Retinal pigment epithelial cell (primary cell): ENCODE measurements around the gene DTWD1.

Source experiments
- DNase-seq: peaks from one replicate; pipeline ENCODE4 v3.0.0-alpha.2; 2010; ENCODE audit warnings: low read depth
- H3K4me3 ChIP-seq: 2 replicates; pipeline ENCODE4 v1.5.1; 2011; ENCODE audit warnings: mild to moderate bottlenecking, low read length, control low read depth, moderate library complexity
- TF ChIP-seq, protein P1 (sequence below): conservative IDR thresholded peaks from 2 replicates; pipeline ENCODE4 v1.5.1; 2011; ENCODE audit warnings: low read depth, low read length, control low read depth, inconsistent platforms

The DTWD1 gene

GRCh38 chr15:49669288-49669687 lies 48.4 kb downstream of the DTWD1 start:
- TF ChIP-seq, protein P1, sequence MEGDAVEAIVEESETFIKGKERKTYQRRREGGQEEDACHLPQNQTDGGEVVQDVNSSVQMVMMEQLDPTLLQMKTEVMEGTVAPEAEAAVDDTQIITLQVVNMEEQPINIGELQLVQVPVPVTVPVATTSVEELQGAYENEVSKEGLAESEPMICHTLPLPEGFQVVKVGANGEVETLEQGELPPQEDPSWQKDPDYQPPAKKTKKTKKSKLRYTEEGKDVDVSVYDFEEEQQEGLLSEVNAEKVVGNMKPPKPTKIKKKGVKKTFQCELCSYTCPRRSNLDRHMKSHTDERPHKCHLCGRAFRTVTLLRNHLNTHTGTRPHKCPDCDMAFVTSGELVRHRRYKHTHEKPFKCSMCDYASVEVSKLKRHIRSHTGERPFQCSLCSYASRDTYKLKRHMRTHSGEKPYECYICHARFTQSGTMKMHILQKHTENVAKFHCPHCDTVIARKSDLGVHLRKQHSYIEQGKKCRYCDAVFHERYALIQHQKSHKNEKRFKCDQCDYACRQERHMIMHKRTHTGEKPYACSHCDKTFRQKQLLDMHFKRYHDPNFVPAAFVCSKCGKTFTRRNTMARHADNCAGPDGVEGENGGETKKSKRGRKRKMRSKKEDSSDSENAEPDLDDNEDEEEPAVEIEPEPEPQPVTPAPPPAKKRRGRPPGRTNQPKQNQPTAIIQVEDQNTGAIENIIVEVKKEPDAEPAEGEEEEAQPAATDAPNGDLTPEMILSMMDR: no peak
- DNase-seq: no peak
- no peak overlapping the region for H3K4me3 ChIP-seq

DNA sequence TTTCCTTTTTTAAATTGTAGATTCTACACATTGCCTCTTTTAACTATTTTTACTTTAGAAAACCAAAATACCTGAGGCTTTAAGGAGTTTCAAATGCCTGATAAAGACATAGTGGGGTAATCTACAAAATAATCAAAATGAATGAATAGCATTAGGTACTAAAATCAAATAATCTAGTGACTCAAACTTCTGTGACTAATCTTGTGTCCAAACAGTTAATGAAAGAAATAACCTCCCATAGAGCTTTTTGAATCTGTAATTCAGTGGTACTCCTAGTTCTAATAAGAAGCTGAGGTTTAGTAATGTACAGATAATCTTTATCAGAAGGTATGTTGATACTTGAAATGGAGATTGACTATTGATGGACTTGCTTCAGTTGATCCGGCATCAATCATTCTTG lies 53.0 kb downstream of the DTWD1 start:
- no peak for DNase-seq
- TF ChIP-seq, protein P1: no peak
- no peak overlapping the region for H3K4me3 ChIP-seq

GRCh38 chr15:49674370-49674769 lies 53.5 kb downstream of the DTWD1 start:
- TF ChIP-seq, protein P1: no peak
- no peak overlapping the region for H3K4me3 ChIP-seq
- no peak for DNase-seq

- DNase-seq: peak; percentile 16
- no peak overlapping the region for H3K4me3 ChIP-seq
- TF ChIP-seq, protein P1: peak; percentile 15
Observed at GRCh38 chr15:49675041-49675440, 54.2 kb downstream of the DTWD1 start.

DNA sequence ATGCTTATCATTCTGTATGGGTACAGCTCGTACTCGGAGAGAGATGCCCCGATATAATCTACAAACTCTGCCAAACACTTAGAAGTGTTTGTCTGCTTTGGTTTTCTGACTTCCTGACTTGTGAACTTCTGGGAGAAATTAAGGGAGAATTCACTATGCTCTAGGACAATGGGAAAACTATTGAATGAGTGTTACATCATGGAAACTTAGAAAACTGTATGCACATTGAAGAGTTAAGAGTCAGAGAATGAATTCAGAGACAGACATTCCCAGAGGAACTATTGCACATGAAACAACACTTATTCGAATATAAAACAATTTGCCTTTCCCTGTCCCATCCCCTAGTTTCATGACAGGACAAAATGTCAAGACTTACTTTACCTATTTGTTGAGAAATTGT lies 57.8 kb downstream of the DTWD1 start:
- H3K4me3 ChIP-seq: no peak overlapping the region
- TF ChIP-seq, protein P1: no peak
- DNase-seq: no peak

GRCh38 chr15:49686599-49686998 lies 65.8 kb downstream of the DTWD1 start:
- no peak for DNase-seq

DNA sequence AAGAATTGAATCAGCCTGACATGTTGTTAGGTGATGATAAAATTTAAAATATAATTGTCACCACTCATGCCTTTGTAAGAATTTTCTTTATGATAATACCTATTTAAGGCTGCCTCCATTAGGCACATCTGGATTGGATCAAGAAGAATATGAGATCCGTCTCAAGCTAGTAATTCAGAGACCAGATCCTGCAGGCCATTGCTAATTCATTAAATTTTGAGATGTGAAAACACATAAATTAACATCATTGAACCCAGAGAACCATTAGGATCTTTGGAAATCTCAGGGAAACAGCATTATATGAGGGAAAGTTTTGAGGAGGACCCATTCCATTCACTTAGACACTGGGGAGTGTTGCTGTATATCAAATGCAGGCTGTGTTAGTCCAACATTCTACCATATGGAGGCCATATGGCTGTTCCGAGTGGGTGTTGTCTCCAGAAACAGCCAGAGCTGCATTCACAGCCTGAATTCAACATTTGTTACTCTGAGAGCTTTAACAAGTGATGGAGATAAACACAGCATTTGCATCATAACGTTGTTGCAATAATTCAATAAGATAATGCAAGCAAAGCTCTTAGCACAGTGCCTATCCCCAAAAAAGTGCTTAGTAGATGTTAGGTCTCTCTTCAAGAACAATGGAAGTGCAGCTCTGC lies 67.4 kb downstream of the DTWD1 start:
- H3K4me3 ChIP-seq: no peak overlapping the region
- DNase-seq: no peak
- TF ChIP-seq, protein P1: no peak

More at GRCh38 chr15:49686599-49686998, 65.8 kb downstream of the DTWD1 start:
- TF ChIP-seq, protein P1: no peak
- no peak overlapping the region for H3K4me3 ChIP-seq
